Ishikawa (cell line): ENCODE results near the gene DOK6.

Experiments
- CEBPB ChIP-seq: IDR thresholded peaks from 2 replicates; pipeline ENCODE4 v1.6.1; 2012
- EGR1 ChIP-seq: IDR thresholded peaks from 2 replicates; pipeline ENCODE4 v1.6.1; 2012
- RAD21 ChIP-seq: IDR thresholded peaks from 2 replicates; pipeline ENCODE4 v1.6.1; 2012; ENCODE audit warnings: low read depth
- TAF1 ChIP-seq: IDR thresholded peaks from 2 replicates; pipeline ENCODE4 v1.6.1; 2012; ENCODE audit warnings: low read depth, mild to moderate bottlenecking

DNA sequence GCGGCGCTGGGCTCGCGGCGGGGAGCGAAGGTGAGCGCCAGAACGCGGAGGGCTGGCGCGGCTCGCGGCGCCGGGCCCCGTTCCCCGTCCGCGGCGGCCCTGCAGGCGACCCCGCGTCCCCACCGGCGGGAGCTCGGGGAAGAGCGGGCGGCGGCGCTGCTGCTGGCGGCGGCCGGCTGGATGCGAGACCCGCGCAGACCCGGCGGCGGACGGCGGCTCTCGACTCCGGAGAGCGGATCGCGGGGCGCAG is 213 bp downstream of the DOK6 start:
- TF ChIP-seq RAD21 = no peak
- no peak for TF ChIP-seq TAF1
- no peak for TF ChIP-seq EGR1
- TF ChIP-seq CEBPB = no peak
